Stimulated activated CD4-positive, alpha-beta T cell treated with anti-CD3 and anti-CD28 coated beads, TNF-alpha, amount 100 ng/mL, for 1 hour (primary cell): ENCODE measurements around the gene MRPL28.
A peak's percentile ranks its signal among the peaks of the same experiment; 100 is the strongest.
"Not testable (repeated sequence)": the region's sequence is repeated elsewhere in the genome, so short reads cannot be mapped to it uniquely, and the experiment has no call there.

Source experiments
- DNase-seq, 3 donors: peaks; one replicate each; pipeline ENCODE4 v3.0.0-alpha.2; 2020; ENCODE audit warnings: low read depth in 3 of 3, low spot score in 1 of 3

MRPL28 gene

DNA sequence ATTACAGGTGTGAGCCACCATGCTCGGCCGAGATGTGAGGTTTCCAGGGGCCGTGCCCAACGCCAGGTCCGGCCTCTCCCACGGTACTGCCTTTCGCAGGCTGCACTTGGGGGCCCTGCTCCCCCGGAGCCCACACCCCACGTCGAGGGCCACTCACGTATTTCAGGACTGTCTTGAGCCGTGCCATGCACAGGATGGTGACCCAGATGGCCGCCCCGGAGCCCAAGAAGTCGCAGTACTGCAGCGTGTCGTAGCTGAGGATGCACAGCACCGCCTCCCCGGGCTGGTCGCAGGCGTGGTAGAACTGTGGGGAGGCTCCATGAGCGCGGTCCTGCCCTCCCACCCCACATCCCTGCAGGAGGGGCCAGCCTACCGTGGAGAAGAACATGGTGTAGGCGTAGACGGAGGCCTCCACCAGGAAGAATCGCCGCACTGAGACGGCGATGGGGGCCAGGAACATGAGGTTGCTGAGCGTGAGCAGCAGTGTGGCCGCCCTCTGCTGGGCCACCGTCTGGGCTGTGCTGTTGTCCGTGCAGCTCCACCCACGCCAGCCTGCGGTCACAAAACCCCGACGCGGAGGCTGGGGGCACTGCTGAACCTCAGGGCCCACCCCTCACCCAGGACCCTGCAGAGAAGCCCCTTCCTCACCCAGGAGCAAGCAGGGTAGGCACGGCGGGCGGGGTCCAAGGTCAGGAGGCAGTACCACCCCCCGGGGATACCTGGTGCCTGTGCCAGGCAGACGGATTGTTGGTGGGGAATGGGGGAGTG, 3.7 kb upstream of the MRPL28 start:
- DNase-seq: no peak

- DNase-seq: no peak
These were observed 2.8 kb upstream of the MRPL28 start for GRCh38 chr16:373020-373598.

DNA sequence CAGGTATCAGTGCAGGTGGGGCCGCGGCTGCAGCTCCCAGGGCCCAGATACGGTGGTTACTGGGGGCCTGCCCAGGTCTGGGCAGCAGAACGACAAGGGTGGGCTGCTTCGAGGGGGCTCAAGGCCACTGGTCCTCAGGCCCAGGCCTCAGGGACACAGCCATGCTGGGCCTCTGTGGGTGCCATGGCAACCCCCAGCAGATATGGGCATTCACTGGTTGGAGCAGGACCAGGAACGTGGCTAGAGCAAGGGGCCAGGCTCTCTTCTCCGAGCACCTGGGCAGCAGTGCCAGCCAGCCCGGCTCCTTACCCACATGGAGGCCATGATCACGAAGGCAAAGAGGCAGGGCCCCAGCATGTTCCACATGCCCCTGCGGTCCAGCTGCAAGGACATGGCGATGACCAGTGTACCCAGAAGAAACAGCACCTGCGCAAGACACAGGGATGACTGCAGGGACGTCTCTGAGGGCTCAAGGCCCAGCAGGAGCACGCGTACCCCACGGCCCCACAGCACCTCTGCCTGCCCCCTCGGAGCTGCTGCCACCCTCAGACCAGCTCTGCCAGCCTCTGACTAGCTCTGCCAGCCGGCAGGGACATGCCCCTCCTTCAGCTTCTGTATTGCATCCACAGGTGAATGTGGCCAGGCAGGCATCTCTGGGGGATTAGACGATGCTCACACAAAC, 2.1 kb upstream of the MRPL28 start:
- no peak for DNase-seq

DNA sequence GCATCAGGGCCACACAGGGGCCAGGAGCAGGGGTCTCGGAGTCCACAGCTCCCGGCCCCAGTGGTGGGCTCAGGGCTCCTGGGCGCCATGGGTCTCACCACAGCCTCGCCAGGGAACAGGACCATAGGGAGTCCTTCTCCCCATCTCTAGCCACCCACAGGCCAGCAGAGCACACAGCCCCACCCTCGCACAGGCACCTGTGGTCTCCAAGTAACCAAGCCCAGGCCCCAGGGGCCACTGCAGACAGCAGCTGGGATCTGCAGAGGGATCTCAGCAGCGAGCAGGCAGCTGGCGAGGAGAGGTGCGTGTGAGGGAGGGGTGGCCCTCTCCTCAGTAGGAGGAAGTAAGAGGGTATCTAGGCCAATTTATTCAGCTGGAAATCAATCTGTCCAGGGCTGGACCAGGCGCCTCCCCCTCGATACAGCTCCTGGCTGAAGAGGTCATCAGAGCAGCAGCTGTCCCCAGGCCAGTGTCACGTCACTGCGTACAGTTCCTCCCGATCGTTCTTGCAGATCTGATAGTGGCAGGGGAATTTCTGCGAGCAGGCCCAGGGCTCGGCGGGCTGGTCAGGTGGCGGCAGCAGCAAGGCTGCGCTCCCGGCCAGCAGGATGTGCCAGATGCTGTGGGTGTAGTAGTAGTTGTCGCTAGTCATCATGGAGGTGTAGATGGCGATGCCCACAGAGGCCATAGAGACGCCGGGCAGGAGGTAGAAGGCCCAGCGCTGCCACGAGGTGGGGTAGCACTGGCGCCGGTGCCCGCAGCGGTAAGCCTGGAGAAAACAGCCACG, 1.4 kb upstream of the MRPL28 start:
- no peak for DNase-seq

DNA sequence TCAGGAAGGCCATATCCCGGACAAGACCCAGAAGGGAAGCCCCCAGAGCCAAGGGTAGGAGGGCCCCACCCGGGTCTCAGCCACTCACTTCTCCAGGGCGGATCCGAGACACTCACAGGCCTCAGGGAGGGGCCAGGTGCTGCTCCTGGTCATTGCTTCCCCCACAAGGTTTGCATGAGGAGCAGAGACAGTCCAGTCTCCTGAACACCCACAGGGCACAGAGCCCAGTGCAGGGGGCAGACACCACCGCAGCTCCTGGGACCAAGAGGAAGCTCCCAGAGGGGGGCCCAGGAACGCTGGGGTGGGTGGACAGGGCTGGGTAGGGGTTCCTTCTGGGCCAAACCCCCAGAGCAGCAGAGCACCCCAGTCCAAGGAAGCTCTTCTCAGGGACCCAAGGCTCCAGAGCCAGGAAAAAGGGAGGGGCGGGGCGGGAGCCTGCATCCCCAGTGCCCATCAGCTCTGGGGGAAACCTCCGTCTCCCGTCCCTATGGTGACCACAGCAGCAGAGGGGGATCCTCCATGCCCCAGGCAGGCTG, 709 bp upstream of the MRPL28 start:
- DNase-seq: no peak

- no peak for DNase-seq
These were observed 387 bp downstream of the MRPL28 start for GRCh38 chr16:369866-370436.

DNA sequence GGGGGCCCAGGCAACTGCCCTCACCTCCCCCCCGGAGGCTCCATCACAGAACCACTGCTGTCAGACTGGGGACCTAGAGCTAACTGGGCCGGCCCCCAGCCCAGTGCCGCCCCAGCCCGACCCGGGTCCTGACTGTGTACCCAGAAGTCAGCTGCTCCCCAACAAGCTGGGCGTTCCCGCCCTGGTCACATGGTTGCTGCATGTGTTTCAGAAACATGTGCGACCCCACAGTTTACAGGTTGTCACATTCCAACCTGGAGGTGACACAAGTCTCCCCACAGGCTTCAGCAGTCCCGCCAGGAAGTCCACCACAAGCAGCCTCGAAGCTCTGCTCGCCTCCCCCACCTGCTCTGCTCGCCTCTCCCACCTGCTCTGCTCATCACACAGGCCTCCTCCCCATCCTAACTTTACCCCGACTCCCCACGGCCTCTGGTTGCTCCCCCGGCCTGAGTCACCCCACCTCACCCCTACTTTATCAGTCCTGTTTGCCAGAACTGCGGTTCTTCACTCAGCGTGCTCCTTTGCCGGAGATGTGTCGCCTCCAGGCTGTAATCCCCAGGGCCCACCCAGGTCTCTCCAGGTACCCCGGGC, 968 bp downstream of the MRPL28 start:
- no peak for DNase-seq

- no peak for DNase-seq
These were observed 1.8 kb downstream of the MRPL28 start for GRCh38 chr16:368388-369158.

GRCh38 chr16:367333-367903, 2.9 kb downstream of the MRPL28 start:
- DNase-seq: no peak

DNA sequence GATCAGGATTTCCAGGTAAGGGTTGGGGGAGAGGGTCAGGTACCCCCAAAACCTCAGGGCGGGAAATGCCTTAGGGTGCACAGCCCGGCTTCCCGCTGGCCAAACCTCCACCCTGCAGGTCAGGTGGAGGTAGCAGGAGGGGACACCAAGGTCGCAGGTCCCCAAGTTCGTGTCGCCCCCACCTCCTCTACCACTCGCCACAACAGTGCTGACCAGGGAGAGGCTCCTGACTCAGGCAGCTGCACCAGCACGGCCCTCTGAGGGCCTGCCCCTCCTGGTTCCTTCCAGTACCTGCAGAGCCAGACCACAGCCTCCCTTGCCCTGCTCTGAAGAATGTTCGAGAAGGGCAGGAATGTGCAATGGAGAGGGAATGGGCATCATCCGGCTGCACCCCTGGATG, 3.9 kb downstream of the MRPL28 start:
- DNase-seq: no peak

- no peak for DNase-seq
These were observed 5.5 kb downstream of the MRPL28 start for GRCh38 chr16:364595-365491.

DNA sequence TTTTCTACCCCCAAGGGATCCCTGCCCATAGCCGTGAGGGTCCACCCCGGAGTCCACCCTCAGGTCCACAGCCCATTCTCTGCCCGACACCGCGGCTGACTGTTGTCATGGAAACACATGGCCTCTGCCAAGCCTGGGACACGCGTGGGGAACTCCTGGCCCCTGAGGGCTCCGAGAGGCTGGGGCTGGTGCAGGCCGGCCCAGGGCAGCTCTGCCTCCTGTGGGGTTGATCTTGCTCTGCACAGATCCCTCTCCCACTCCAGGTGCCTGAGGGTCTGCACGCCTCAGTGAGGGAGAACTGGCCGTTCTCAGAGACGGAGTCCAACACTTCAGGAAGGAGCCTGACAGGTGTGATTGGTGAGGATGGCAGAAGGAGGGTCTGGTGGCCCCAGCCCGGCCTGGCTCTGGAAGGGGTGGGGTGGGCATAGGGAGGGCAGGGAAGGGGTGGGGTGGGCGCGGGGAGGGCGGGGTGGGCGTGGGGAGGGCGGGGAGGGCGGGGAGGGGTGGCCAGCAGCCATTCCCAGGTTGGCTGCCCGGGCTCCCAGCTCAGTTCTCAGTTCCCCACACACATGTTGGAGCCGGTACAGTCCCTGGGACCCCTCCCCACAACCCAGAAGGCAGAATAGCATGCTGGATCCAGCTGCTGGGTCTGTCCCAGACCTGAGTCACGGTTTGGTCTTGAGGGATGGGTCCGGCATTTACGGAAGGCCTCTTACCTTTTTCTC, 6.4 kb downstream of the MRPL28 start:
- no peak for DNase-seq

DNA sequence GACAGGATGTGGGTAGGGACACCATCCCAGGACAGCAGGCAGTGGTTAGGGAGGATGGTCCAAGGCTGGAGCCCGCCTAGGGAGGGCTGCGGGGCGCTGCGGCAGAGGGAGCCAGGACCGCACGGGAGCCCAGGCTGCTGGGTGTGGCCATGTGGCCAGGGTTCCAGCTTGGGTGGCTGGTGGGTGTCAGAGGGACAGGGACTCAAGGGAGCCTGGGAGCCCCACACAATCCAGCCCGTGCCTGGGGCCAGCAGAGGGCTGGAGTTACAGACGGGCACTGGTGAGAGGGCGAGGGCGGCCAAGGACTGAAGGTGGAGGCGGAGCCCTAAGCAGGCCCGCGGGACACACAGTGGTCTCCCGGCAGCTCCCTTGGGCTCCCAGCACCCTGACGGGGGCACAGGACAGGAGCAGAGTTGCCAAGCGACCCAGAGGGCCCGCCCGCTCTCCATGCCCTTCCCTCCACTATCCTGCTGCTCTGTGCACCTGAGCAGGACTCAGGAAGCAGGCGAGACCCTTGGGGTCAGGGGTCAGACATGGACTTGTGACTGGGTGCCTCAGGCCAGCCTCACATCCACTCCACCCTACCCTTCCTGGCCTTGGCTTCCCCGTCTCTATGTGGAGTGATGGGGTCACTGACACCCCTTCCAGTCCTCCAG, 7.1 kb downstream of the MRPL28 start:
- no peak for DNase-seq

DNA sequence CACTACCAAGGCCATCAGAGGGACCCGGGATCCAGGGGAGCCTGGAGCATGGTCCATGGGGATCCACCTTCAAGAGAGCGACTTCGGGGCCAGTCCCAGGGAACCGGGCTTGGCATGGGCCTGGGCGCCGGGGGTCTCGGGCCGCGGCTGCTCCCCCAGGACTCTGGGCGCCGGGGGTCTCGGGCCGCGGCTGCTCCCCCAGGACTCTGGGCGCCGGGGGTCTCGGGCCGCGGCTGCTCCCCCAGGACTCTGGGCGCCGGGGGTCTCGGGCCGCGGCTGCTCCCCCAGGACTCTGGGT, 7.7 kb downstream of the MRPL28 start:
- DNase-seq: not testable (repeated sequence)

GRCh38 chr16:361872-362701, 8.3 kb downstream of the MRPL28 start:
- DNase-seq: peak; percentile 28 to 54 (median 48)

DNA sequence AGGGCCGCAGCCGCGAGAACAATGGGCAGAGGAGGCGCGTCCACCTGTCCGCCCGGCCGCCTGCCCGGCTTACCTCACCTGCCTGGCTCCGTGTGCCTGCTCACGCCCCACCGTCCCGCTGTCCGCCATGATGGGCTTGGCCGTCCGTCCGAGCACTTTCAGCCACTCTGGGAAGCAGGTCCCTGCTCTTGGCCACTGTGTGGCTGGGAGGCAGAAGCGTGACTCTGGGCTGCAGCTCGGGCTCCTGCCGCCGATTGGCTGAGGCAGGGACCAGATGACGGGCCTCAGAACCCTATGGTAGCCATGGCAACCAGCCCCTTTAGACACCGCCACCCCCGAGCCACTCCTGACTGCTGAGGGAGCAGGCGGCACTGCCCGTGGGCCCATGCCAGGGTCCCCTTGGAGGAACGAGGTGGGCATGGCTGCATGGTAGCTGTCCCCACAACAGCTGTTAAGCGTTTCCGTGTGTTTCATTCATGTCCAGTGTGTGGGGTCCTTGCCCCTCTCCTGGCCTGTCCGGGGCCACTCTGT, 8.9 kb downstream of the MRPL28 start:
- no peak for DNase-seq
